ENCODE measurements around the gene IGFBP1.
"Not testable (repeated sequence)": the region's sequence is repeated elsewhere in the genome, so short reads cannot be mapped to it uniquely, and the experiment has no call there.

The IGFBP1 gene

DNA sequence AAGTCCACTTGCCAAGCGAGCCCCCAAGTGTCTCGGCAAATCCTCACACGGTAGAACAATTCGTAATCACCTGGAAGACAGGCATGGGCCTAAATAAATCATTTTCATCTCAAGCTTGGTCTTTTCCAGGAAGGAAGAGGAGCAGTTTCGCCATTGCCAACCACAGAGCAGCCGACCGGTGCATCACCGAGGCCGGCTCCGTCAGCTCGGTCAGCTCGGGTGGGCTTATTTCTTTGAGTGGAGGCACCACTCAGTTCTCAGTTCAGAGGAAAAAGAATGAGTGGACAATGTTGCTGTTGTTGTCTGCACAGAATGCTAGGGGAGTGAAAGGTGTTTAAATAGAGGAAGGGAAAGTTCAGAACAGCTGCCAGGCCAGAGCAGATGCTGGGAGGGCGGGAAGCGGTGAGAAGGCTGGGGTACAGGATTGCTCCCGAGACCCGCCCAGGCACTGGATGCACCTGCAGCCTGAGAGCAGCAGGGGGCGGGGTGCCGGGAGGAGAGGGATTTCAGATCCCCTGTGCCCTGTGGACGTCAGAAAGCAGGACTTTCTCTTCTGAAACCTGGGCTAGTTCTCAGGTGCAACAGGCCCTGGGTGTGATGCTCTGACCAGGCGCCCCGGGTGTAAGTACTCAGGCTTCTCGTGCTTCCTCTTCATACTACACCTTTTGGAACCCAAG, 50.5 kb downstream of the IGFBP1 start:
- peak; percentile 74 for DNase-seq (ENCODE audit: low spot score)

DNA sequence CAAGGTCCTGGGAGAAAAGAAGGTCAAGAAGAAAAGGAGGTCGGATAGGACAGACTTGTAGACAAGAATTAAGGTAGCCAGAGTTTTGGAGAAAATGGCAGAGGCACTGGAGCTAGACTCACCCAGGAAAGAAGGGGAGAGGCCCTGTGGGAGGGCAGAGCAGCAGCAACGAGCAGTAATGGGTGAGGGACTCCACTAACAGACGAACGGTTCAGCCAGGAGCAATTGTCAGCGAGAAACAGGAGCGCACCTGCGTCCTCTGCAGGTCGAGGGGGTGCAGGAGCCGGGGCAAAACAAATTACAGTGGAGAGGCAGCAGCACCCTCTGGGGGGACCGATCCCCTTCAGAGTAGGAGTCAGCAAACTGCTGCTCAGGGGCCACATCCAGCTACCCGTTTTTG, 51.3 kb downstream of the IGFBP1 start:
- DNase-seq (ENCODE audit: low spot score) = no peak

DNA sequence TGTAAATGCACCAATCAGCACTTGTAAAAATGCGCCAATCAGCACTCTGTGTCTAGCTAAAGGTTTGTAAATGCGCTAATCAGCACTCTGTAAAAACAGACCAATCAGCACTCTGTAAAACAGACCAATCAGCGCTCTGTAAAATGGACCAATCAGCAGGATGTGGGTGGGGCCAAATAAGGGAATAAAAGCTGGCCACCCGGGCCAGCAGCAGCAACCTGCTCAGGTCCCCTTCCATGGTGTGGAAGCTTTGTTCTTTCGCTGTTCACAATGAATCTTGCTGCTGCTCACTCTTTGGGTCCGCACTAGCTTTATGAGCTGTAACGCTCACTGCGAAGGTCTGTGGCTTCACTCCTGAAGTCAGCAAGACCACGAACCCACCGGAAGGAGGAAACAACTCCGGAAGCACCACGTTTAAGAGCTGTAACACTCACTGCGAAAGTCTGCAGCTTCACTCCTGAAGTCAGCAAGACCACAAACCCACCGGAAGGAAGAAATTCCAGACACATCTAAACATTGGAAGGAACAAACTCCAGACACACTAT, 52.0 kb downstream of the IGFBP1 start:
- not testable (repeated sequence) for DNase-seq (ENCODE audit: low spot score)

DNA sequence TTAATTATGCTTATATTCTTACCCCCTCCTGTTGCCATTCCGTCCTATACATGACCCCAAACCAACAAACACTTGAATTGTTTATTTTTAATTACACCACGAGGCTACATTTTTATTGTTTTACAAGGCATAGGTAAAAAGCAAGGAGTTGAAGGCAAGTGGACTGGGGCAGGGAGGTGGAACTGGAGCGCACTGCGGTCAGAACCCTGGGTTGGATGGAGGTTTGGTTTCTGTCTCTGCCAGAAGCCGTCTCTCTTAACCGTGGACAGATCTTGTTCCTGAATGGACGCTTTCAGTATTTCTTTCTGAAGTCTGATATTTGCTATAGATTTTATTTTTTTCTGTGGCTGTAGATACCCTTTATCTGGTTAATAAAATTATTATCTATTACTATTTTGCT, 52.7 kb downstream of the IGFBP1 start:
- DNase-seq (ENCODE audit: low spot score) = no peak
